Upper lobe of right lung (tissue), 1 donor: ENCODE results near the gene HOXB5. TPM values are rescaled to one million over a fixed set of nuclear protein-coding genes. Genes with fewer than 3 reads are reported as not detected.

Experiments used
- ATAC-seq: fragments of 200-7000 bp; cut with Tn5 transposase; one replicate; pipeline ENCODE4 v1.9.1; 2020; ENCODE audit warnings: mild to moderate bottlenecking, moderate library complexity
- DNase-seq: peaks from one replicate; pipeline ENCODE4 v3.0.0-alpha.2; 2020
- H3K27ac ChIP-seq: fragments of 200-600 bp; one replicate; pipeline ENCODE4 v1.8.0; 2022
- H3K27me3 ChIP-seq: fragments of 200-600 bp; one replicate; pipeline ENCODE4 v1.8.0; 2022; ENCODE audit warnings: mild to moderate bottlenecking
- H3K36me3 ChIP-seq: fragments of 200-600 bp; one replicate; pipeline ENCODE4 v1.8.0; 2022
- H3K4me1 ChIP-seq: fragments of 200-600 bp; one replicate; pipeline ENCODE4 v1.8.0; 2022
- H3K4me3 ChIP-seq: fragments of 200-600 bp; one replicate; pipeline ENCODE4 v1.8.0; 2022; ENCODE audit warnings: mild to moderate bottlenecking
- H3K9me3 ChIP-seq: fragments of 200-600 bp; one replicate; pipeline ENCODE4 v1.8.0; 2022
- intact Hi-C: fragments of 100-400 bp; cut with DNase I; formaldehyde crosslinking; loops from one replicate; pipeline ENCODE4 v1.11.0; 2022
- total RNA-seq: library from RNA; stranded (reverse); fragmentation: NEBNext Ultra II Directional; extraction: Animal tissue kit (Norgen Biotek cat#: 25700); gene quantifications from one replicate; pipeline ENCODE4 v1.2.1, GENCODE V29; 2021
- TF ChIP-seq, protein P1 (sequence below): fragments of 200-600 bp; IDR thresholded peaks from one replicate; pipeline ENCODE4 v1.8.0; 2022; ENCODE audit warnings: antibody characterized with exemption
- donor health status: DM: no; HTN: yes; CAD: no; lungs with severe emphysema.

HOXB5 gene
- total RNA-seq, 1 donor from 2014 or later, result 4.4 TPM

DNA sequence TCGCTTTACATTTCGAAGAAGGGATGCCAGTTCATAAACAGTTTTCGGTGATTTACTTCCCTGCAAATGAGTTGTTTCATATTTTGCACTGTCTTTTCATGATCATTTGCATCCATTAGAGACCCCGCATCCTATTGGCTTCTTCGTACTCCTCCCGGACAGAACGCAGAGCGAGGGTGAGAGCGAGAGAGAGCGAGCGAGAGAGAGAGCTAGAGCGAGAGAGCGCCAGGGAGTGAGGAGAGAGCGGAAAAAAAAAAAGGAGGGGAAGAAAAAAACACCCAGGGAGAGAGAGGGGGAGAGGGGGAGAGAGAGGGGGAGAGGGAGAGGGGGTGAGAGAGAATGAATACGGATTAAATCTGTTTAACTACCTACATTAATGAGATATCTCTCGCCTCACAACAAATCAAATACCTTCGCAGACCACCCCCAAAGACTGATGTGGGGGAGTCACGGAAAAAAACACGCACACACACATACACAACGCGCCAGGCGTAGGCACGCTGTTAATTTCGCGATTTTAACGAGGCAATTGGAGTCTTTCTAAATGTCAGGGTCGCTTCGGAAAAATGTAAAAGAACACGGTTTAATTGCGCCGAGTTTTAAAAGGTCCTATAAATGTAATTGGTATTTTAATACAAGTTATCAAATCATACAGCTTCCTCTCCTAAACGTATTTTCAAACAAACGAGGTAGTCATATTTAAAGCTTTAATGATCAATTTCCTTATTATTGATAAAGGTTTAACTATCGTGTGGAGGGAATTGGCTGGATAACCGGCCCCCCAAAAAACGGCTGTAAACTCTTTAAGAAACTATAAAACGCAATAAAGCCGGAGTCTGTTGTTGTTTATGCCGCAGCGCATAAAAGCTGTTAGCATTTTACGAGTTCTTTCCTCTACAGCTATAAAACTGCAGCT, 21.7 kb upstream of the HOXB5 start, which contains the start of gene HOXB8:
Gene HOXB8, minus strand, starts transcription at position 246 of the 916 bp plus-strand sequence. CDS start 588 bp downstream, outside the sequence.
- Histone ChIP-seq H3K4me1 (peaks cover 27% of the 10 kb centered on the region), H3K36me3 (no peaks in the 10 kb centered on the region), H3K27ac (no peak within 1 kb of the TSS), H3K4me3 (no peak within 1 kb of the TSS), H3K9me3 (no peaks in the 10 kb centered on the region), H3K27me3 (peaks cover 96% of the 10 kb centered on the region)
- DNase-seq (no peak), ATAC-seq (no peak)
- intact Hi-C loops, result loop anchor here (10.0 kb wide), 1 partner anchor 271 kb away; no protein-coding TSS in a partner anchor
- TF ChIP-seq, protein P1, sequence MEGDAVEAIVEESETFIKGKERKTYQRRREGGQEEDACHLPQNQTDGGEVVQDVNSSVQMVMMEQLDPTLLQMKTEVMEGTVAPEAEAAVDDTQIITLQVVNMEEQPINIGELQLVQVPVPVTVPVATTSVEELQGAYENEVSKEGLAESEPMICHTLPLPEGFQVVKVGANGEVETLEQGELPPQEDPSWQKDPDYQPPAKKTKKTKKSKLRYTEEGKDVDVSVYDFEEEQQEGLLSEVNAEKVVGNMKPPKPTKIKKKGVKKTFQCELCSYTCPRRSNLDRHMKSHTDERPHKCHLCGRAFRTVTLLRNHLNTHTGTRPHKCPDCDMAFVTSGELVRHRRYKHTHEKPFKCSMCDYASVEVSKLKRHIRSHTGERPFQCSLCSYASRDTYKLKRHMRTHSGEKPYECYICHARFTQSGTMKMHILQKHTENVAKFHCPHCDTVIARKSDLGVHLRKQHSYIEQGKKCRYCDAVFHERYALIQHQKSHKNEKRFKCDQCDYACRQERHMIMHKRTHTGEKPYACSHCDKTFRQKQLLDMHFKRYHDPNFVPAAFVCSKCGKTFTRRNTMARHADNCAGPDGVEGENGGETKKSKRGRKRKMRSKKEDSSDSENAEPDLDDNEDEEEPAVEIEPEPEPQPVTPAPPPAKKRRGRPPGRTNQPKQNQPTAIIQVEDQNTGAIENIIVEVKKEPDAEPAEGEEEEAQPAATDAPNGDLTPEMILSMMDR, result no peak

DNA sequence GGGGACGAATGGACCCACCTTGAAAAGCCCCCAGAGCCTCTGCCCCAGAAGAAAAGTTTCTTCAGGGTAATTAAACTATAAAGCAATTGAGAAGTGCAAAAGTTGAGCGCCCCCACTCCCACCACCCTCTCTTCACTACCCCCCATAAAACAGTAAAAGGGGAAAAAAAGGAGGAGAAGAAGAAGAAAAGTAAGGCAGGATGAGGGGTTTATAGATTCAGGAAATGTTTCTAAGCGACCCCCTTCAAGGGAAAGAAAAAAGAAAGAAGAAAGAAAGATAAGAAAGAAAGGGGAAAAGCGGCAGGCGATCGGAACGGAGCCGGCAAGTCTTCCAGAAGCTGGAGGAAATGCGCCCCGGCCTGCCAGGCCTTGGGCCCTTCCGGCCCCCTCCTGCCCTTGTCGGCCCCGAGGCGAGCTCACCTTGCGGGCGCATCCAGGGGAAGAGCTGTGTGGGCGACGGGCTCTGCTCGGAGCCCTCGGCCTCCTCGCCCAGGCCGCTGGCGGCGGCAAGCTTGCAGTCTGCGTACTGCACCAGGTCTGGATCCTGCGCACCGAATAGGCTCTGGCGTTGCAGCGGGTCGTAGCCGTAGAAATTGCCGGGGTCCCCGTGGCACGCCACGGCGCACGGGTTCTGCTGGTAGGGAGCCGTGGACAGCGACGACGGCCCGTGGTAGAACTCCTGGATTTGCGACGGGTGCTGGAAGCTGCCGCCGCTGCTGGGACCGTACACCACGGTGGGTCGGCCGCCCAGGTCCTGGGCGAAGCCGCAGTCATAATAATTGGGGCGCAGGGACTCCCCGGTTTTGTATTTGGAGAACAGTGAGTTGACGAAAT, 20.5 kb upstream of the HOXB5 start:
- peaks cover 95% of the 10 kb centered on the region for H3K27me3 ChIP-seq
- no peak overlapping the region for H3K27ac ChIP-seq
- intact Hi-C loops, result loop anchor here (10.0 kb wide), 1 partner anchor 269 kb away; no protein-coding TSS in a partner anchor
- no peak for ATAC-seq
- DNase-seq, result no peak
- H3K36me3 ChIP-seq, result no peaks in the 10 kb centered on the region
- peaks cover 29% of the 10 kb centered on the region for H3K4me1 ChIP-seq
- TF ChIP-seq, protein P1, result no peak
- H3K9me3 ChIP-seq, result no peaks in the 10 kb centered on the region
- H3K4me3 ChIP-seq, result no peak overlapping the region

DNA sequence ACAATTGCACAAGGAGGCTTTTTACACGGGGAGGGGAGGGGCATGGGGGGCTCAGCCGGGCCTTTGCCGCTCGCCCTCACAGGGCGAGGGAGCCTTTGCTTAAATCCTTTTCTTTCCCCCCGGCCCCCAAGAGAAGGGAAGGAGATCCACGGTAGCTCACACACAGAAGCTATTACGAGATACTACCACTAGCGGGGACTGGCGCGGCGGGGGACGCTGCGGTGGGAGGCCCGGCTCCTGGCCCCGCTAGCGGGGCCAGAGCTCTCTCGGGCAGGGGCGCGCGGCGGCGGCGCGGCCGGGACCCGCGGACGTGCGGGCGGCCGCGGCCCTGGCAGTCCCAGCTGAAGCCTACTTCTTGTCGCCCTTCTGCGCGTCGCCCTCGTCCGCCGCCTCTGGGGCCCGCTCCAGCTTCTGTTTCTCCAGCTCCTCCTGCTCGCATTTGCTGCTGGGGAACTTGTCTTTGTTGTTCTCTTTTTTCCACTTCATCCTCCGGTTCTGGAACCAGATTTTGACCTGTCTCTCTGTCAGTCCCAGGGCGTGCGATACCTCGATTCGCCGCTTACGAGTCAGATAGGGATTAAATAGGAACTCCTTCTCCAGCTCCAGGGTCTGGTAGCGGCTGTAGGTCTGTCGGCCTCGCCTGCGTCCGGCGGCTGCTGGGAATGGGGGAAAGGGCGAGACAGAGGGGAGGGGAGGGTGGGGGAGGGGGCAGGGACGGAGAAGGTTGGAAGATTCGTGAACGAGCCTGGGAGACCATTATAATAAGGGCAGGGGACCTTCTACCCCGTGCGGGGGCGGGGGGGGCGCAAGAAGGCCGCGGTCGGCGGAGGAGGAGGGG, 19.5 kb upstream of the HOXB5 start:
- intact Hi-C loops, result loop anchor here (10.0 kb wide), 1 partner anchor 268 kb away; no protein-coding TSS in a partner anchor
- ATAC-seq, result peak; percentile 40
- H3K27ac ChIP-seq, result no peak overlapping the region
- peaks cover 29% of the 10 kb centered on the region for H3K4me1 ChIP-seq
- peak overlapping the region; percentile 36 for H3K4me3 ChIP-seq
- TF ChIP-seq, protein P1, result no peak
- DNase-seq, result no peak
- H3K27me3 ChIP-seq, result peaks cover 95% of the 10 kb centered on the region
- no peaks in the 10 kb centered on the region for H3K36me3 ChIP-seq
- no peaks in the 10 kb centered on the region for H3K9me3 ChIP-seq

DNA sequence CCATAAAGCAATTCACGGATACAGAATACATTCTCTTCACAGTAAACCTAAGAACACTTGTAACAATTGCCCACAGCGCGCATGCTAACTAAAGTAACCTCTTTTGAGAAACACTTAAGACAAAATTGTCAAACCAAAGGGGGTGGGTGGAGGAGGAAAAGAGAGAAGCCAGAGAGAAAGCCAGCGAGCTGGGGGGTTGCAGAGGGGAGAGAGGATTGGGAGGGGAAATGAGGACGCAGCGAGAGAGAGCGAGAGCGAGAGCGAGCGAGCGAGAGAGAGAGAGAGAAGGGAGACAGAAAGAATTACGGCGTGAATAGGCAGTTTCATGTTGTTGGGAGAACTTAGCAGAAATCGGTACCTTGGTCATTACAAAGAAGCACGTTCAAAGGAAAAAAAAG, 18.9 kb upstream of the HOXB5 start:
- peaks cover 95% of the 10 kb centered on the region for H3K27me3 ChIP-seq
- H3K36me3 ChIP-seq, result no peaks in the 10 kb centered on the region
- peaks cover 29% of the 10 kb centered on the region for H3K4me1 ChIP-seq
- DNase-seq (no peak), ATAC-seq (no peak)
- no peaks in the 10 kb centered on the region for H3K9me3 ChIP-seq
- no peak overlapping the region for H3K27ac ChIP-seq
- intact Hi-C loops, result loop anchor here (10.0 kb wide), 1 partner anchor 268 kb away; no protein-coding TSS in a partner anchor
- TF ChIP-seq, protein P1, result no peak
- peak overlapping the region; percentile 36 for H3K4me3 ChIP-seq
